HG02884 (cell line): Measurements from ENCODE around the gene PDE4A.
"Not testable (repeated sequence)": the region's sequence is repeated elsewhere in the genome, so short reads cannot be mapped to it uniquely, and the experiment has no call there.

Experiments used
- ATAC-seq: cut with Tn5 transposase; IDR thresholded peaks from one replicate; pipeline ENCODE4 v1.9.1; 2021; ENCODE audit warnings: mild to moderate bottlenecking, moderate library complexity; ENCODE audit not compliant: unreplicated experiment

PDE4A gene

GRCh38 chr19:10461047-10461949 lies 41.0 kb downstream of the PDE4A start:
- ATAC-seq, result peak; percentile 88

- ATAC-seq, result not testable (repeated sequence)
Observed at GRCh38 chr19:10462042-10462441, 41.7 kb downstream of the PDE4A start.

GRCh38 chr19:10462557-10462956 lies 42.2 kb downstream of the PDE4A start:
- no peak for ATAC-seq

GRCh38 chr19:10464456-10464855 lies 44.1 kb downstream of the PDE4A start:
- ATAC-seq, result no peak

GRCh38 chr19:10467104-10467706 lies 46.9 kb downstream of the PDE4A start:
- no peak for ATAC-seq

- ATAC-seq, result no peak
Observed at GRCh38 chr19:10468133-10468532, 47.8 kb downstream of the PDE4A start.

- no peak for ATAC-seq
Observed at GRCh38 chr19:10471909-10472308, 51.6 kb downstream of the PDE4A start.

GRCh38 chr19:10473192-10473591 lies 52.9 kb downstream of the PDE4A start:
- ATAC-seq, result no peak

GRCh38 chr19:10474962-10475451 lies 54.7 kb downstream of the PDE4A start:
- no peak for ATAC-seq

- ATAC-seq, result no peak
Observed at GRCh38 chr19:10478476-10478875, 58.1 kb downstream of the PDE4A start.

- no peak for ATAC-seq
Observed at GRCh38 chr19:10478903-10479384, 58.6 kb downstream of the PDE4A start.

GRCh38 chr19:10486551-10486950 lies 66.2 kb downstream of the PDE4A start:
- ATAC-seq, result no peak

- no peak for ATAC-seq
Observed at GRCh38 chr19:10491472-10492047, 71.2 kb downstream of the PDE4A start.

GRCh38 chr19:10497371-10497770 lies 77.0 kb downstream of the PDE4A start:
- no peak for ATAC-seq

GRCh38 chr19:10499550-10500246 lies 79.4 kb downstream of the PDE4A start:
- ATAC-seq, result no peak

- no peak for ATAC-seq
Observed at GRCh38 chr19:10500247-10500592, 79.9 kb downstream of the PDE4A start.

- peak; percentile 24 for ATAC-seq
Observed at GRCh38 chr19:10501971-10502523, 81.7 kb downstream of the PDE4A start.

- ATAC-seq, result peak; percentile 71
Observed at GRCh38 chr19:10502524-10503001, 82.2 kb downstream of the PDE4A start.

GRCh38 chr19:10503002-10503789 lies 82.9 kb downstream of the PDE4A start, which contains the start of gene KEAP1:
KEAP1 (minus strand) TSS chr19:10503356; CDS start chr19:10500033, 3,323 bp downstream.
- ATAC-seq, result peak; percentile 31
